H1 (cell line): ENCODE measurements around the gene KCNMA1. TPM values are rescaled to one million over a fixed set of nuclear protein-coding genes. Genes with fewer than 3 reads are reported as not detected.

Experiments
- CTCF ChIA-PET: fragments of 300-600 bp; sonication (Branson Sonifier 250); formaldehyde crosslinking; loops from one replicate; lab custom pipeline; 2021; ENCODE audit not compliant: partially characterized antibody; lab: Charles Lee
- POLR2A ChIA-PET: fragments of 300-600 bp; sonication (Branson Sonifier 250); formaldehyde crosslinking; loops from one replicate; lab custom pipeline; 2021; ENCODE audit warnings: inconsistent platforms; ENCODE audit not compliant: partially characterized antibody; lab: Charles Lee
- DNase-seq, 2 experiments: peaks; one replicate each; pipeline versions ENCODE4 v3.0.0 to v3.0.0-alpha.2; 2010 to 2022; ENCODE audit warnings: low spot score in 2 of 2, low read depth in 1 of 2, mixed read lengths in 1 of 2
- FAIRE-seq: peaks from 2 replicates; lab custom pipeline; 2011; peaks lifted over from hg19 to GRCh38; lab: Jason Lieb, UNC
- H2AFZ ChIP-seq: 2 replicates; pipeline ENCODE4 v1.8.1; 2012; ENCODE audit warnings: low read length, inconsistent platforms
- H2AK5ac ChIP-seq: 2 replicates; pipeline ENCODE4 v1.6.1; 2013; ENCODE audit warnings: low read depth, low read length
- H2BK120ac ChIP-seq: replicated peaks from 2 replicates; pipeline ENCODE3; 2013; ENCODE audit warnings: low read depth, low read length, inconsistent platforms
- H2BK12ac ChIP-seq: 2 replicates; pipeline ENCODE4 v1.6.1; 2013; ENCODE audit warnings: low read depth, low read length
- H2BK15ac ChIP-seq: 2 replicates; pipeline ENCODE4 v1.6.1; 2013; ENCODE audit warnings: low read length
- H2BK20ac ChIP-seq: 2 replicates; pipeline ENCODE4 v1.6.1; 2013; ENCODE audit warnings: low read length
- H2BK5ac ChIP-seq: 2 replicates; pipeline ENCODE4 v1.6.1; 2013; ENCODE audit warnings: low read depth, low read length
- H3K14ac ChIP-seq: 2 replicates; pipeline ENCODE4 v1.6.1; 2013; ENCODE audit warnings: inconsistent platforms; ENCODE audit not compliant: insufficient read length
- H3K18ac ChIP-seq: 2 replicates; pipeline ENCODE4 v1.6.1; 2013; ENCODE audit warnings: low read length; ENCODE audit errors: extremely low read depth
- H3K23ac ChIP-seq: 2 replicates; pipeline ENCODE4 v1.6.1; 2013; ENCODE audit warnings: inconsistent platforms; ENCODE audit not compliant: insufficient read length
- H3K23me2 ChIP-seq: 2 replicates; pipeline ENCODE4 v1.6.1; 2013; ENCODE audit warnings: low read depth, low read length
- H3K27ac ChIP-seq: 2 replicates; pipeline ENCODE4 v1.6.1; 2011; ENCODE audit warnings: low read depth, low read length, inconsistent platforms
- H3K27me3 ChIP-seq, 4 experiments: replicated peaks in 1 of 4; 1 replicate in 1 of 4; 2 replicates in 3 of 4; pipeline versions ENCODE4 v1.6.1 to v1.8.1; 2011 to 2013; ENCODE audit warnings: low read length in 3 of 4, mild to moderate bottlenecking in 3 of 4, inconsistent platforms in 2 of 4, mixed read lengths in 2 of 4, moderate library complexity in 1 of 4; ENCODE audit not compliant: control insufficient read depth in 3 of 4, insufficient read depth in 3 of 4; ENCODE audit errors: extremely low read depth in 1 of 4
- H3K36me3 ChIP-seq, 4 experiments: 2 replicates each; pipeline versions ENCODE4 v1.6.1 to v1.8.1; 2011 to 2013; ENCODE audit warnings: mild to moderate bottlenecking in 4 of 4, low read length in 3 of 4, moderate library complexity in 2 of 4, control low read depth in 1 of 4, inconsistent platforms in 1 of 4; ENCODE audit not compliant: insufficient read depth in 4 of 4, control insufficient read depth in 2 of 4
- H3K4ac ChIP-seq: replicated peaks from 2 replicates; pipeline ENCODE3; 2013; ENCODE audit warnings: low read length, low read depth, mixed read lengths, inconsistent platforms; ENCODE audit not compliant: insufficient read length
- H3K4me1 ChIP-seq, 4 experiments: replicated peaks in 1 of 4; 1 replicate in 1 of 4; 2 replicates in 3 of 4; pipeline versions ENCODE4 v1.6.1 to v1.8.1; 2011 to 2013; ENCODE audit warnings: low read length in 3 of 4, inconsistent platforms in 2 of 4, mixed read lengths in 1 of 4; ENCODE audit not compliant: insufficient read depth in 4 of 4, control insufficient read depth in 3 of 4
- H3K4me2 ChIP-seq, 2 experiments: 2 replicates each; pipeline versions ENCODE4 v1.6.1 to v1.8.1; 2011 to 2013; ENCODE audit warnings: low read depth in 2 of 2, low read length in 2 of 2, control low read depth in 1 of 2, inconsistent platforms in 1 of 2, mild to moderate bottlenecking in 1 of 2; ENCODE audit not compliant: insufficient read depth in 1 of 2
- H3K4me3 ChIP-seq, 4 experiments: fragments of 200-600, 300-600 bp in 1 of 4; sonication (generic), shearing (Covaris generic), sonication (Bioruptor Twin) in 1 of 4; 2 replicates each; pipeline versions ENCODE4 v1.5.1 to v1.8.1; 2011 to 2016; ENCODE audit warnings: low read length in 4 of 4, low read depth in 3 of 4, control low read depth in 2 of 4, inconsistent platforms in 2 of 4, mild to moderate bottlenecking in 2 of 4, mixed read lengths in 1 of 4, moderate library complexity in 1 of 4; ENCODE audit not compliant: insufficient read depth in 2 of 4; ENCODE audit errors: extremely low read depth in 1 of 4
- H3K56ac ChIP-seq: replicated peaks from 2 replicates; pipeline ENCODE3; 2013; ENCODE audit warnings: low read depth, mild to moderate bottlenecking, mixed read lengths, low read length, inconsistent platforms; ENCODE audit not compliant: insufficient read length
- H3K79me1 ChIP-seq: 2 replicates; pipeline ENCODE4 v1.6.1; 2013; ENCODE audit warnings: low read depth, low read length, control low read depth
- H3K79me2 ChIP-seq, 2 experiments: 2 replicates each; pipeline versions ENCODE4 v1.6.1 to v1.8.1; 2012 to 2013; ENCODE audit warnings: low read length in 2 of 2, mild to moderate bottlenecking in 2 of 2, inconsistent platforms in 1 of 2; ENCODE audit not compliant: insufficient read depth in 2 of 2, control insufficient read depth in 1 of 2
- H3K9ac ChIP-seq, 4 experiments: replicated peaks in 1 of 4; 1 replicate in 1 of 4; 2 replicates in 3 of 4; pipeline versions ENCODE4 v1.6.1 to v1.8.1; 2011 to 2013; ENCODE audit warnings: low read depth in 3 of 4, low read length in 3 of 4, control low read depth in 2 of 4, mild to moderate bottlenecking in 2 of 4, moderate library complexity in 2 of 4, inconsistent platforms in 1 of 4; ENCODE audit errors: extremely low read depth in 1 of 4
- H3K9me3 ChIP-seq, 2 experiments: 2 replicates each; pipeline versions ENCODE4 v1.6.1 to v1.8.1; 2012 to 2013; ENCODE audit warnings: mild to moderate bottlenecking in 2 of 2, moderate library complexity in 2 of 2, control low read depth in 1 of 2, inconsistent platforms in 1 of 2, low read depth in 1 of 2, low read length in 1 of 2, mixed read lengths in 1 of 2; ENCODE audit not compliant: insufficient read depth in 2 of 2
- H4K20me1 ChIP-seq, 2 experiments: replicated peaks in 1 of 2; 2 replicates each; pipeline versions ENCODE3 to v1.8.1; 2011 to 2013; ENCODE audit warnings: inconsistent platforms in 2 of 2, low read length in 2 of 2, mild to moderate bottlenecking in 1 of 2; ENCODE audit not compliant: insufficient read depth in 2 of 2, control insufficient read depth in 1 of 2
- H4K5ac ChIP-seq: 2 replicates; pipeline ENCODE4 v1.6.1; 2013; ENCODE audit warnings: low read length, low read depth, mixed read lengths, inconsistent platforms; ENCODE audit not compliant: insufficient read length
- H4K8ac ChIP-seq: 2 replicates; pipeline ENCODE4 v1.8.0; 2013; ENCODE audit warnings: mild to moderate bottlenecking, moderate library complexity, low read length, inconsistent platforms; ENCODE audit not compliant: insufficient read depth; ENCODE audit errors: extremely low read depth
- H4K91ac ChIP-seq: replicated peaks from 2 replicates; pipeline ENCODE3; 2013; ENCODE audit warnings: low read length, mixed read lengths, inconsistent platforms; ENCODE audit not compliant: insufficient read length
- EP300 ChIP-seq, 2 experiments: IDR thresholded peaks; 1 replicate in 1 of 2; 2 replicates in 1 of 2; pipeline ENCODE4 v1.6.1; 2011 to 2012; ENCODE audit warnings: low read depth in 2 of 2, low read length in 2 of 2, mild to moderate bottlenecking in 2 of 2, borderline replicate concordance in 1 of 2, inconsistent platforms in 1 of 2, moderate library complexity in 1 of 2
- EZH2 ChIP-seq: fragments of 200-600 bp; sonication (generic); IDR thresholded peaks from 2 replicates; pipeline ENCODE4 v1.7.1; 2012; ENCODE audit warnings: low read depth, mild to moderate bottlenecking, moderate library complexity, low read length, inconsistent platforms; ENCODE audit not compliant: severe bottlenecking
- RAD21 ChIP-seq, 2 experiments: IDR thresholded peaks in 1 of 2; conservative IDR thresholded peaks in 1 of 2; 2 replicates each; pipeline ENCODE4 v1.6.1; 2011; ENCODE audit warnings: low read depth in 2 of 2, low read length in 2 of 2, improper control_type of control experiment in 1 of 2, inconsistent platforms in 1 of 2, mild to moderate bottlenecking in 1 of 2, moderate library complexity in 1 of 2
- SP4 ChIP-seq: IDR thresholded peaks from 2 replicates; pipeline ENCODE4 v1.6.1; 2012; ENCODE audit warnings: low read length, inconsistent platforms
- WGBS, 2 experiments: shearing (Covaris generic) in 1 of 2; methylation state at CpG; one replicate each; pipeline versions ENCODE4 v1.1.6 to v1.1.7; 2013 to 2015; ENCODE audit warnings: low lambda C conversion rate in 2 of 2, mixed read lengths in 2 of 2, inconsistent platforms in 1 of 2, low coverage in 1 of 2, missing lambda C conversion rate in 1 of 2; ENCODE audit not compliant: insufficient replicate concordance in 2 of 2, insufficient coverage in 1 of 2, insufficient read length in 1 of 2; ENCODE audit errors: extremely low coverage in 1 of 2, missing lambda C conversion rate in 1 of 2; 5-methylcytosine and 5-hydroxymethylcytosine counted together
- polyA plus RNA-seq, 7 experiments: library from polyadenylated mRNA; depleted of rRNA in 3 of 7; stranded (reverse) in 5 of 7; unstranded in 2 of 7; fragments of >200 nt in 5 of 7; fragments of 200-250 nt in 2 of 7; gene quantifications; 1 replicate in 5 of 7; 2 replicates in 1 of 7; 4 replicates in 1 of 7; pipeline versions ENCODE4 v1.2.1 to v1.2.3, GENCODE V29; 2011 to 2013; ENCODE audit warnings: missing spikeins in 2 of 7, mixed read lengths in 2 of 7
- total RNA-seq: library from RNA; stranded (reverse); fragmentation: NEBNext Ultra II Directional; extraction: Animal tissue kit (Norgen Biotek cat#: 25700); gene quantifications from 2 replicates; pipeline ENCODE4 v1.2.1, GENCODE V29; 2021

KCNMA1 gene
- total and polyA plus RNA-seq, 2 of the 8 experiments (the other 6 are each of a cell fraction or from before 2014, with no cell fraction given) = 10.2 to 11.1 TPM

- Histone ChIP-seq H4K20me1 (no peaks in the 10 kb centered on the region), H3K23ac (no peak overlapping the region), H3K56ac (no peak overlapping the region), H3K4ac (no peak overlapping the region), H3K79me1 (no peaks in the 10 kb centered on the region), H3K27me3 (no peaks in the 10 kb centered on the region), H3K14ac (no peak overlapping the region), H2BK5ac (no peak overlapping the region), H2BK12ac (no peak overlapping the region), H3K27ac (no peak overlapping the region), H4K8ac (no peak overlapping the region), H2BK120ac (no peak overlapping the region), H2AFZ (no peak overlapping the region), H3K9ac (no peak overlapping the region), H3K4me1 (no peaks in the 10 kb centered on the region), H3K9me3 (no peaks in the 10 kb centered on the region), H2AK5ac (no peak overlapping the region), H2BK15ac (no peak overlapping the region), H3K4me2 (no peak overlapping the region), H3K4me3 (no peak overlapping the region), H3K23me2 (no peaks in the 10 kb centered on the region), H4K5ac (no peak overlapping the region), H2BK20ac (no peak overlapping the region), H4K91ac (no peak overlapping the region)
- CTCF ChIA-PET = interaction anchor here (1.0 to 1.1 kb wide), 2 partner anchors 73 to 403 kb away, joined by 3 read pairs; no protein-coding TSS in a partner anchor
- FAIRE-seq (no peak), DNase-seq (no peak)
- POLR2A ChIA-PET = interaction anchor here (0.6 to 0.9 kb wide), 2 partner anchors 10 to 136 kb away, joined by 3 to 4 read pairs; no protein-coding TSS in a partner anchor
- WGBS, 2 experiments = 100% methylated on average over 1 of the region's 1 CpG; no CpG with 5 or more reads in 1 of the 2 experiments
- TF ChIP-seq EP300 (IDR thresholded peaks at IDR 0.05; ENCODE audit: borderline replicate concordance in 1 of 2, low read depth in 2 of 2, low read length in 2 of 2) (no peak), RAD21 (IDR thresholded peaks at IDR 0.05 in 1 of 2, conservative IDR thresholded peaks at IDR 0.05 in 1 of 2; ENCODE audit: low read depth in 2 of 2, low read length in 2 of 2) (no peak), SP4 (no peak), EZH2 (no peak)
- TF ChIP-seq, all 59 proteins: peak for 0
- Histone ChIP-seq H3K79me2 (no peaks in the 10 kb centered on the region), H3K18ac (no peak overlapping the region), H3K36me3 (no peaks in the 10 kb centered on the region)
Measured at GRCh38 chr10:77577666-77578229, 59.9 kb downstream of the KCNMA1 start.
